NCI-H2227 treated with DMSO at 0.1 percent for 48 hours (cell line): Measurements from ENCODE around the gene CTSW.
A peak's percentile ranks its signal among the peaks of the same experiment; 100 is the strongest.

ENCODE experiments used
- DNase-seq: peaks from one replicate; lab custom pipeline; 2025; lab: John Stamatoyannopoulos, UW

Gene CTSW

DNA sequence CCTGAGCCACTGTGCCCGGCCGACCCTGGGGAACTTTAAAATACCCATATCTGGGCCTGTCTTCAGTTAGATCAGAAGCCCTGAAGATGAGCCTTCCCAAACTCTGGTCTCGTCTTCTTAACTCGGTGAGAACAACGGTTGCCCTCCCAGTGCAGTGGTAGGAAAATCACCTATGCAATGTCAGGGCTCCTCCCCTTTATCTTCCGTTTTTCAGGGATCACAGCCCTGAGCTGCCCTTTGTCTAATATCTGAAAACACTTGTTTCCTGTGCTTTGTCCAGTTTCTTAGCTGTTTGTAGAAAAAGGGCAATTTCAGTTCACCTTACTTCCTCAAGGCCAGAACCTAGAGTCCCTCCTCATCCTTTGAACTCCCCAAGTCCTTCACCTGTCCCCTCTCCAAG is 49.0 kb downstream of the CTSW start:
- DNase-seq = no peak

DNA sequence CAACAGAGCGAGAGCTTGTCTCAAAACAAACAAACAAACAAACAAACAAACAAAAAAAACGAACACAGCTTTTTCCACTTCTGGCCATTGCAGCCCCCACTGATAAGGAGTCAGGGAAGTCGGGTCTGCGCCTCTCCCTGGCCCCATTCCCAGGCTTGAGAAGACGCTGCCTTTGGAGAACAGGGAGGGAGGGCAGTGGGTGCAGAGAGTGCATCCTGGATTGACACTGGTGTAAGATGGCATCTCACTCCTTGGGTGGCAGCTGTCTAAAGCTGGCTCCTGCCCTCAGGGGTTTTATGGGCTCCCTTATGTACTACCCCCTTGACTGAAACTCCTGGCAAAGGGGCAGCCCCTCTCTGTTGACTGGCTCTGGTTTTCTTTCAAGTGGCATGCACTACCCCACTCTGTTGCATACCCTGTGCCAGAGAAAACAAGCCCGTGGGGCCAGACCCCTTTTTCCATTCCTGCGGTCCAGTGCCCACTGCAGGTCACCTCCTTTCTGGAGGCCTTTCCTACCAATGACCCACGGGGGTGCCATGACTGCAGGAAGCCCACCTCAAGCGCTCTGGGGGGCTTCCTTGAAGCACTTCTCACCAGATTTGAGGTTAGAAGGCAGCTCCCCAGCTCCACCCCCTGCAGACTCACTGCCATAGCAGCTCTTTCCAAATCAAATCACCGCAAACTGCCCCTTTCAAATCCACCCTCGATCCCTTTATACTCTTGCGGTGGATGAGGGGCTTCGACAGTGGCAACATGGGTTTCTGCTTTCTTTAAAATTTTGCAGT is 52.3 kb downstream of the CTSW start:
- no peak for DNase-seq

DNA sequence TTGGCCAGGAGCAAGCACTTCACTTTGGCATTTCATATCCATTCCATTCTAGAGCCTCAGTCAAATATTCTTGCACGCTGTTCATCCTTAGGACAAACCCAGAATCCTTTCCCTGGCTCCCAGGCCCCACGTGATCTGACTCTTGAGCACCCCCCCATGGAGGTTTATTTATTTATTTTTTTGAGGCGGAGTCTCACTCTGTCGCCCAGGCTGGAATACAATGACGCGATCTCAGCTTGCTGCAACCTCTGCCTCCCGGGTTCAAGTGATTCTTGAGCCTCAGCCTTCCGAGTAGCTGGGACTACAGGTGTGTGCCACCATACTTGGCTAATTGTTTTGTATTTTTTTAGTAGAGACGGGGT is 52.9 kb downstream of the CTSW start:
- DNase-seq = peak; percentile 62
